SIG-M5 treated with dmso at 0.1 percent for 504 hours (cell line): ENCODE data around the gene PNLIP.
A peak's percentile ranks its signal among the peaks of the same experiment; 100 is the strongest.

Experiments used
- DNase-seq: peaks from one replicate; lab custom pipeline; 2025; ENCODE audit not compliant: unreplicated experiment; lab: John Stamatoyannopoulos, UW

The PNLIP gene

GRCh38 chr10:116545756-116546155, at the start of gene PNLIP:
Gene PNLIP (plus strand): TSS chr10:116545931. CDS start chr10:116546093, 162 bp downstream.
- DNase-seq = no peak

- DNase-seq = no peak
Observed at GRCh38 chr10:116504786-116505185, 40.9 kb upstream of the PNLIP start.

GRCh38 chr10:116510565-116510964, 35.2 kb upstream of the PNLIP start:
- no peak for DNase-seq

- no peak for DNase-seq
Observed at GRCh38 chr10:116511365-116511764, 34.4 kb upstream of the PNLIP start.

- peak; percentile 13 for DNase-seq
Observed at GRCh38 chr10:116521424-116522290, 24.1 kb upstream of the PNLIP start.

- DNase-seq = no peak
Observed at GRCh38 chr10:116522803-116523381, 22.8 kb upstream of the PNLIP start.

GRCh38 chr10:116524736-116525135, 21.0 kb upstream of the PNLIP start:
- no peak for DNase-seq

- DNase-seq = no peak
Observed at GRCh38 chr10:116526219-116526618, 19.5 kb upstream of the PNLIP start.

- no peak for DNase-seq
Observed at GRCh38 chr10:116536810-116537209, 8.9 kb upstream of the PNLIP start.

GRCh38 chr10:116538456-116538855, 7.3 kb upstream of the PNLIP start:
- DNase-seq = no peak

- DNase-seq = no peak
Observed at GRCh38 chr10:116538992-116539391, 6.7 kb upstream of the PNLIP start.

GRCh38 chr10:116540814-116541213, 4.9 kb upstream of the PNLIP start:
- no peak for DNase-seq

GRCh38 chr10:116542007-116542677, 3.6 kb upstream of the PNLIP start:
- no peak for DNase-seq

- no peak for DNase-seq
Observed at GRCh38 chr10:116545122-116545521, 609 bp upstream of the PNLIP start.

GRCh38 chr10:116548301-116548700, 2.6 kb downstream of the PNLIP start:
- no peak for DNase-seq

- no peak for DNase-seq
Observed at GRCh38 chr10:116553378-116553980, 7.7 kb downstream of the PNLIP start.

GRCh38 chr10:116554628-116555027, 8.9 kb downstream of the PNLIP start:
- DNase-seq = no peak

- DNase-seq = no peak
Observed at GRCh38 chr10:116555880-116556279, 10.1 kb downstream of the PNLIP start.

GRCh38 chr10:116557305-116557880, 11.7 kb downstream of the PNLIP start:
- DNase-seq = no peak

- DNase-seq = no peak
Observed at GRCh38 chr10:116565534-116565933, 19.8 kb downstream of the PNLIP start.

GRCh38 chr10:116566932-116567331, 21.2 kb downstream of the PNLIP start:
- no peak for DNase-seq
